BJ (cell line): ENCODE results near the gene NUP62. TPM values are rescaled to one million over a fixed set of nuclear protein-coding genes. Genes with fewer than 3 reads are reported as not detected.

Experiments used
- CTCF ChIA-PET: fragments of 350-600 bp; formaldehyde crosslinking; extraction: SDS; loops from one replicate; lab custom pipeline; 2021; ENCODE audit warnings: antibody characterized with exemption, inconsistent platforms; lab: Yijun Ruan, JAX
- POLR2A ChIA-PET: fragments of 300-600 bp; sonication (Branson Sonifier 250); formaldehyde crosslinking; extraction: SDS; loops from one replicate; lab custom pipeline; 2021; ENCODE audit warnings: antibody characterized with exemption; lab: Charles Lee
- DNase-seq: peaks from one replicate; pipeline ENCODE4 v3.0.0-alpha.2; 2011; ENCODE audit warnings: low read depth
- H3K27me3 ChIP-seq: 2 replicates; pipeline ENCODE4 v1.6.0; 2011; ENCODE audit warnings: low read length; ENCODE audit not compliant: control insufficient read depth, insufficient read depth
- H3K36me3 ChIP-seq: 2 replicates; pipeline ENCODE4 v1.5.1; 2011; ENCODE audit warnings: low read length; ENCODE audit not compliant: control insufficient read depth, insufficient read depth
- H3K4me3 ChIP-seq: 2 replicates; pipeline ENCODE4 v1.5.1; 2011; ENCODE audit warnings: low read depth, mild to moderate bottlenecking, control low read depth, low read length
- CTCF ChIP-seq: IDR thresholded peaks from 2 replicates; pipeline ENCODE4 v1.5.1; 2011; ENCODE audit warnings: low read depth, mild to moderate bottlenecking, control low read depth, inconsistent platforms, low read length, moderate library complexity; ENCODE audit not compliant: insufficient read depth
- polyA minus RNA-seq: library from RNA; depleted of rRNA, polyadenylated mRNA; stranded (reverse); fragments of >200 nt; gene quantifications from 2 replicates; pipeline ENCODE4 v1.2.3, GENCODE V29; 2011; rRNA and poly(A)+ RNA removed
- polyA plus RNA-seq: library from polyadenylated mRNA; depleted of rRNA; stranded (reverse); fragments of >200 nt; gene quantifications from 2 replicates; pipeline ENCODE4 v1.2.3, GENCODE V29; 2011; rRNA removed

Gene NUP62
- polyA plus RNA-seq = 11.9 and 15.1 TPM in 2 replicates
- polyA minus RNA-seq = 11.8 and 12.3 TPM in 2 replicates

GRCh38 chr19:49929121-49929610 lies at the start of gene NUP62, which contains the start of gene ATF5:
Gene NUP62, minus strand, starts transcription at chr19:49929504. Its CDS starts 19,697 bp downstream, at chr19:49909807.
Gene ATF5, plus strand, starts transcription at chr19:49929205. Its CDS starts 1,646 bp downstream, at chr19:49930851.
- CTCF ChIA-PET = interaction anchor here (1.9 kb wide), 1 partner anchor 9 kb away, joined by 9 read pairs; no protein-coding TSS in a partner anchor
- TF ChIP-seq CTCF = no peak
- H3K36me3 ChIP-seq = peaks cover 10% of the 10 kb centered on the region
- no peaks in the 10 kb centered on the region for H3K27me3 ChIP-seq
- peak; percentile 29 for DNase-seq
- H3K4me3 ChIP-seq = peak within 1 kb of the TSS; percentile 98
- POLR2A ChIA-PET = interaction anchor here (0.5 kb wide), 1 partner anchor 158 kb away, joined by 35 read pairs; no protein-coding TSS in a partner anchor

DNA sequence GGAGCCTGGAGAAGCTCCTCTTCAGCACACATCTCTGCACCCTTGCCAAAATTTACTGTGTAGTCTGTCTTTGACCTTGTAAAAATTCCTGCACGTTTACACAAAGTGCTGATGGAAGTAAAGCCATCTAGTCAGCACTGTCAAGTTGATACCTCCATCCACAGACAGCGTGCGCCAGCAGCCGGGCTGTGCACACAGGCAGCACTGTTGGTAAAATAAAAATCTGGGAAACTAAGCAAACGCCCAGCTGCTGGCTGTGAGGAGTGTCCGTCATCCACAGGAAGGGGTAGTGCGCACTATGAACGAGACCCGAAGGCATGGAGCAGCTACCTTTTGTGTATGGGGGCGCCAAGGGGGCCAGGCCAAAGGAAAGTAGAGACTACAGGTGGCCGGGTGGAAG lies 49.0 kb upstream of the NUP62 start:
- TF ChIP-seq CTCF = no peak
- ChIA-PET CTCF (interaction anchor here (0.6 kb wide), 1 partner anchor 24 kb away, joined by 3 read pairs; no protein-coding TSS in a partner anchor), POLR2A (no interaction called here)

GRCh38 chr19:49977881-49978280 lies 48.6 kb upstream of the NUP62 start:
- Histone ChIP-seq H3K27me3 (no peaks in the 10 kb centered on the region), H3K36me3 (peaks cover 11% of the 10 kb centered on the region), H3K4me3 (no peak overlapping the region)
- DNase-seq = no peak
- TF ChIP-seq CTCF = no peak
- POLR2A ChIA-PET = no interaction called here
- CTCF ChIA-PET = no interaction called here

More for the DNA sequence above, 49.0 kb upstream of the NUP62 start:
- H3K4me3 ChIP-seq = no peak overlapping the region
- H3K36me3 ChIP-seq = peaks cover 11% of the 10 kb centered on the region
- no peak for DNase-seq
- no peaks in the 10 kb centered on the region for H3K27me3 ChIP-seq

DNA sequence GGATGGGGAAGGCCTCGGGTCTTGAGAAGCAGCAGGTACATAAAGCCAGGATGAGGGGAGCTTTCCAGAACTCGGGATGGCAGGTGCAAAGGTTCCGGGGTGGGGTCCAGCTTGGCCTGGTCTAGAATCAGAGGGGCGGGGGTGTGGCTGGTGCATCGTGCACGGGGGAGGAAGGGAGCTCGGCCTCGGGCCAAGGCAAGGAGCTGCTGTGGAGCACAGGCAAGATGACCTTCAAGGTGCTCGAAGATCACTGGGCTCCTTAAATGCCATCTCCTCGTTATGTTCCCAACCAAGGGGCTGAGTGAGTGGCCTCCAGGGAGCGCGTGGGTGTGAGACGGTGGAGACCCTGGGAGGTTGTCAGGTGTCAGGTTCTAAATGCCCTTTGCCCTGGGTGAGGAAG lies 47.8 kb upstream of the NUP62 start:
- TF ChIP-seq CTCF = no peak
- no peak overlapping the region for H3K4me3 ChIP-seq
- DNase-seq = no peak
- H3K27me3 ChIP-seq = no peaks in the 10 kb centered on the region
- ChIA-PET POLR2A (no interaction called here), CTCF (interaction anchor here (1.6 kb wide), 1 partner anchor 39 kb away, joined by 5 read pairs; no protein-coding TSS in a partner anchor)
- peaks cover 11% of the 10 kb centered on the region for H3K36me3 ChIP-seq

- Histone ChIP-seq H3K27me3 (no peaks in the 10 kb centered on the region), H3K36me3 (peaks cover 11% of the 10 kb centered on the region), H3K4me3 (no peak overlapping the region)
- no peak for DNase-seq
- TF ChIP-seq CTCF = no peak
- ChIA-PET POLR2A (no interaction called here), CTCF (interaction anchor here (1.6 to 2.5 kb wide), 2 partner anchors 8 to 38 kb away, joined by 5 to 12 read pairs; no protein-coding TSS in a partner anchor)
Measured at GRCh38 chr19:49976496-49976895, 47.2 kb upstream of the NUP62 start.
